SK-N-SH treated with all-trans-retinoic acid at 6 μM for 48 hours (cell line): ENCODE results near the gene HS3ST4.

ENCODE experiments used
- PPARA ChIP-seq: fragments of 250-450 bp; sonication (Bioruptor Pico); IDR thresholded peaks from 2 replicates; pipeline ENCODE4 v1.5.0; 2020; ENCODE audit warnings: mild to moderate bottlenecking, borderline replicate concordance
- ZFP3 ChIP-seq: fragments of 250-450 bp; sonication (Bioruptor Pico); IDR thresholded peaks from 2 replicates; pipeline ENCODE4 v1.5.0; 2020; ENCODE audit warnings: mild to moderate bottlenecking, moderate library complexity
- TF ChIP-seq, protein P1 (sequence below): fragments of 250-450 bp; sonication (Bioruptor Pico); IDR thresholded peaks from 2 replicates; pipeline ENCODE4 v1.5.1; 2021; ENCODE audit warnings: mild to moderate bottlenecking, moderate library complexity

DNA sequence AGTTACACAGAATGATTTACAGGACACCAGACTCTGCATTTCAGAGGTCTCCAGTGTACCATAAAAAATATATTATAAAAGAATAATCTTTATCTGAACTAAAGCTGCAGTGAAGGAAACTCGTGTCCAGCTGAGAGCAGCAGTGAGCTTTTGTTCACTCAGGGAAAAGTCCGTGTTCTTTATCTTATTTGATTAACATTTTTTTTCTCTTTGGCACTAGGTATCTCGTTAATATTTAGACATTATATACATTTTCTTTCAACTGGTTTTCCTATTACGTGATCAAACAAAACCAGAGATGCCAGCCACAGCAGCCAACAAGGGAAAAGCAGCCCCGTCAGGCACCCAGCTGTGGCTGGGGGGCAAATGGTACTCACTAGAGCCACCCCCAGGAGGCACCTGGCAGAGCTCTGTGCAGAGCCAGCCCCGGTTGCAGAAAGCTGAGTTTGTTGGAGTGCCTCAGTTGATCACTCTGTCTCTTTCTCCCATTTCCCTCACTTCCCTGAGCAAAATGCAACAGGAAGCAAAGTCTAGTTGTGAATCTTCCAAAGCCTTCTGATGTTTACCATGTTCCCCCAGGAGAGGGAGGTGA lies 1.1 kb upstream of the HS3ST4 start:
- TF ChIP-seq ZFP3 (CRISPR knock-in tag) (no peak), PPARA (CRISPR knock-in tag) (no peak)
- TF ChIP-seq, protein P1, sequence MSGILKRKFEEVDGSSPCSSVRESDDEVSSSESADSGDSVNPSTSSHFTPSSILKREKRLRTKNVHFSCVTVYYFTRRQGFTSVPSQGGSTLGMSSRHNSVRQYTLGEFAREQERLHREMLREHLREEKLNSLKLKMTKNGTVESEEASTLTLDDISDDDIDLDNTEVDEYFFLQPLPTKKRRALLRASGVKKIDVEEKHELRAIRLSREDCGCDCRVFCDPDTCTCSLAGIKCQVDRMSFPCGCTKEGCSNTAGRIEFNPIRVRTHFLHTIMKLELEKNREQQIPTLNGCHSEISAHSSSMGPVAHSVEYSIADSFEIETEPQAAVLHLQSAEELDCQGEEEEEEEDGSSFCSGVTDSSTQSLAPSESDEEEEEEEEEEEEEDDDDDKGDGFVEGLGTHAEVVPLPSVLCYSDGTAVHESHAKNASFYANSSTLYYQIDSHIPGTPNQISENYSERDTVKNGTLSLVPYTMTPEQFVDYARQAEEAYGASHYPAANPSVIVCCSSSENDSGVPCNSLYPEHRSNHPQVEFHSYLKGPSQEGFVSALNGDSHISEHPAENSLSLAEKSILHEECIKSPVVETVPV = no peak
